ENCODE measurements around the gene XYLT1. TPM values are rescaled to one million over a fixed set of nuclear protein-coding genes. Genes with fewer than 3 reads are reported as not detected.
"Not testable (repeated sequence)": the region's sequence is repeated elsewhere in the genome, so short reads cannot be mapped to it uniquely, and the experiment has no call there.

Gene XYLT1
- total RNA-seq, 1 donor from 2014 or later: 59.1 TPM

GRCh38 chr16:17342031-17342430 is 128.7 kb downstream of the XYLT1 start:
- DNase-seq (ENCODE audit: low spot score): no peak

DNA sequence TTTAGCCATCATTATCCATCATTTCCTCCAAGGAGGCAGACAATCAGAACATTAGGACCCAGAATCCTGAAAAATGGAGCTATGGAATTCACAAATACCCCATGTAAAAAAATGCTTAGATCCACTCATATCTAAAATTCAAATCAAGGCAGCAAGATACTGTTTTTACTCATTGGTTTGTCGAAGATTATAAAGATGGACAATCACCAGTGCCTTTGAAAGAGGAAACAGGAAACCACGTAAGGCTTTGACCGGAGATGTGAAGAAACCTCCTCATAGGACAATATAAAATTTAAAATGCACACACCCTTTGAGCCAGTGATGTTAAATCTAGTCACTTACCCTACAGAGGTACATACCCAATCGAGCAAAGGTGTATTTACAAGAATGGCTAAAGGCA is 130.0 kb downstream of the XYLT1 start:
- DNase-seq (ENCODE audit: low spot score): no peak

GRCh38 chr16:17339764-17340541 is 130.8 kb downstream of the XYLT1 start:
- DNase-seq (ENCODE audit: low spot score): no peak

DNA sequence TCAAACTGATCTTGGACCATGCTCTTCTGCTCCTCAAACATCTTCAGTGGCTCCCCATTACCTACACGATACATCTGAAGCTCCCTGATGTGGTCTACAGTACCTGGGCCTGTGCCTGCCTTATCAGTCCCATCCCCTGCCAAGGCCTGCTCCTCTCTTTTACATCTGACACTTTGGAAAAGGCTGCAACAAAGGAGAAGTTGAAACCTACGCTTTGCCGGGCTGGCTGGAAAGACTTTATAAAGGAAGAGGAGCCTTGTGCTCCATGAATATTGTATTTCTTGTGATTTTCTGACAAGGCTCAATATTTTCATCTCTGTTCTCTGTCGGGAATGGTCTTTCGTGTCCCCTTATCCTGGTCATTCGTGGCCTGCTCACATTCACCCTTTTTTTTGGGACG is 132.5 kb downstream of the XYLT1 start:
- DNase-seq (ENCODE audit: low spot score): no peak

DNA sequence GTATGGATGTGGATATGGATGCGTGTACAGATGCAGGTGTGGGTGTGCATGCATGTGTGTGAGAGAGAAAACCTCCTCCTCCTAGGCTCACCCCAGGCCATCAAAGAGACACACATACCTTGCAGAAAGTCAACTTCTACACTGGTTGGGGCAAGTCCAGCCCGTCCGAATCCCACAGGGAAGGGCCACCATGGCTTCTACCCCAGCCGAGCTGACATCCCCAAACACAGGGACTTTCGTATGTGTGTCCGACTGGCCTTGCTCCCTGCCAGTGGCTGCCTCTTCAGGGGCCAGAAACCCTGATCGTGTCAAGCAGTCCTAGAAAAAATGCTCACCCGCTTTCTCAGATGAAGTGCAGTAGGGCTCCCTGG is 134.2 kb downstream of the XYLT1 start:
- no peak for DNase-seq (ENCODE audit: low spot score)

DNA sequence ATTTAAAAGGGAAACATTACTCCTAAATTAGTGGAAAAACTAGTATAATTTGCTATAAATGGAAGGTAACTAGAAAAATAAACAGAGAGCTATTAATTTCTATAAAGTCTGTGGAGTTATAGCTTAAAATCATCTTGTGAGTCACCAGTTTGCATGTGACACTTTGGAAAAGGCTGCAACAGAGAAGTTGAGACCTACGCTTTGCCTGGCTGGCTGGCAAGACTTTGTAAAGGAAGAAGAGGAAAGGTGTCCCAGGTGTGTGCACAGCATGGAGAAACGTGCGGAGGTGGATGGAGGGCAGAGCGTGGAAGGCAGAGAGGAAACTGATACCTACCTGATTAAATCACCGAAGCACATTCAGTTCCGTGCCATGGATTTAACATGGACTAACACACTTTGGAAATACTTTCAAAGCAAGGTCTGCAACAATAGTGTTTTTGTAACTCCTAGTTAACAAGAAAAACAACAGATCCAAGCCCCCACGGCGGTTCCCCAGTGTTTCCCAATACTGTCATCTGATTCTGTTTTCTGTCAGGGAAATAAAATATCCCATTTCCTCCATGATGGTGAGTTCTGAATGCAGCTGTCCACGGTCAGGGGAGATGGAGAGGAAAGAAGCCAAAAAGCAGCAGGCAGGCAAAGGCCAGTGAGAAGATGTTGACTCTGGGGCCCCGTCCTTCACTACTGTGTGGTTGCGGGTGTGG is 134.8 kb downstream of the XYLT1 start:
- DNase-seq (ENCODE audit: low spot score): no peak

DNA sequence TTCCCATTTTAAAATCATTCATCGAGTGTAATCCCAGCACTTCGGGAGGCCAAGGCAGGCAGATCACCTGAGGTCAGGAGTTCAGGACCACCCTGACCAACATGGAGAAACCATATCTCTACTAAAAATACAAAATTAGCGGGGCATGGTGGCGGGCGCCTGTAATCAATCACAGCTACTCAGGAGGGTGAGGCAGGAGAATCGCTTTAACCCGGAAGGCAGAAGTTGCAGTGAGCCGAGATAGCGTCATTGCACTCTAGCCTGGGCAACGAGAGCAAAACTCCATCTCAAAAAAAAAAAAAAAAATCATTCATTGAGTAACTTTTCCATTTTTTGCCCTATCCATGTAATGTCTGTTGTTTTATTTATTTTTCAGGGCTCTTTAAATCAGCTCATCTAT is 135.4 kb downstream of the XYLT1 start:
- not testable (repeated sequence) for DNase-seq (ENCODE audit: low spot score)

- no peak for DNase-seq (ENCODE audit: low spot score)
These were observed 136.7 kb downstream of the XYLT1 start for GRCh38 chr16:17334096-17334495.

DNA sequence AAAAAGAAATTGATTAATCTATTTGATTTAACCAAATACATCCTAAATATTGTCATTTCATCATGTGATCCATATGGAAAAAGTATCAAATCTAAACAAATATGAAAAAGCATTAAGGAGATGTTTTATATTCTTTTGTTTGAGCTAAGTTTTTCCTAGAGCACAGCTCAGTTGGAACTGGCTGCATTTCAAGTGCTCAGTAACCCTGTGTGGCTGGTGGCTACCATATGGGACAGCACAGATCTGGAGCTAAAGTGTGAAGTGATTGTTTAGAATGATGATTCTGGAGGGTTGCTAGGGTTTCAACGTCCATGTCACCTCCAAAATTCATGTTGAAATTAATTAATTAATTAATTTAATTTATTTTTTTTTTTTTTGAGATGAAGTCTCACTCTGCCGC is 137.5 kb downstream of the XYLT1 start:
- no peak for DNase-seq (ENCODE audit: low spot score)

- no peak for DNase-seq (ENCODE audit: low spot score)
These were observed 138.8 kb downstream of the XYLT1 start for GRCh38 chr16:17331991-17332390.

GRCh38 chr16:17331071-17331607 is 139.6 kb downstream of the XYLT1 start:
- no peak for DNase-seq (ENCODE audit: low spot score)

DNA sequence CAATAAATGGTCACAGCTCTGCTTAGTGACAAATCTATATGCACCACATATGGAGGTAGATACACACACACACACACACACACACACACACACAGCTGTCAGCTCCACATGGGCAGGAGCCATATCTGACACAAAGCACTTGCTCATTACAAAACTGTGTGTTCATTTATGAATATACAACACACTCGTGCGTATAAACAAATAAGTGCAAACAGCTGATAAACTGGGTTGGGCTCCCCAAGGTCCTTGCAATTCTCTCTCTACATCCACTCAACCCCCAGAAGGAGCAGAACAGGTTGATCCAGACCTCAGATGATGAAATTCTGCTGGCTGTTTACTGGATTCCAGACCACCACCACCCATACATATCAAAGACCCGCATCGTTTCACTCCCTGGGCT is 140.7 kb downstream of the XYLT1 start:
- DNase-seq (ENCODE audit: low spot score): no peak

- no peak for DNase-seq (ENCODE audit: low spot score)
These were observed 141.4 kb downstream of the XYLT1 start for GRCh38 chr16:17329391-17329790.

DNA sequence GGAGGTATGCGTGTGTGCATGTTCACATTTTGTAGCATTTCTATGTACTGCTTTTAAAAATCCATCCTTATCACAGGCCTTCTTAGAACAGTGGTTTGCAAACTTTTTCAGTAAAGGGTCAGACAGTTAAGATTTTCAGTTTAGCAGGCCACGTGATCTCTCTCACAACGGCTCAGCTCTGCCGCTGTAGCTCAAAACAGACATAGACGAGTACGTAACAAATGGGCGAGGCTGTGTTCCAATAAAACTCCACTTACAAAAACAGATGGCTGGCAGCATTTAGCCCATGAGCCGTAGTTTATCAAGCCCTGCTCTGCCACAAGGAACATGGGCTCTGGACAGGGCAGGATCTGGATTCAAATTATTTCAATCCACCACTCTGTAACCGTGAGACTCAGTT is 141.8 kb downstream of the XYLT1 start:
- no peak for DNase-seq (ENCODE audit: low spot score)

DNA sequence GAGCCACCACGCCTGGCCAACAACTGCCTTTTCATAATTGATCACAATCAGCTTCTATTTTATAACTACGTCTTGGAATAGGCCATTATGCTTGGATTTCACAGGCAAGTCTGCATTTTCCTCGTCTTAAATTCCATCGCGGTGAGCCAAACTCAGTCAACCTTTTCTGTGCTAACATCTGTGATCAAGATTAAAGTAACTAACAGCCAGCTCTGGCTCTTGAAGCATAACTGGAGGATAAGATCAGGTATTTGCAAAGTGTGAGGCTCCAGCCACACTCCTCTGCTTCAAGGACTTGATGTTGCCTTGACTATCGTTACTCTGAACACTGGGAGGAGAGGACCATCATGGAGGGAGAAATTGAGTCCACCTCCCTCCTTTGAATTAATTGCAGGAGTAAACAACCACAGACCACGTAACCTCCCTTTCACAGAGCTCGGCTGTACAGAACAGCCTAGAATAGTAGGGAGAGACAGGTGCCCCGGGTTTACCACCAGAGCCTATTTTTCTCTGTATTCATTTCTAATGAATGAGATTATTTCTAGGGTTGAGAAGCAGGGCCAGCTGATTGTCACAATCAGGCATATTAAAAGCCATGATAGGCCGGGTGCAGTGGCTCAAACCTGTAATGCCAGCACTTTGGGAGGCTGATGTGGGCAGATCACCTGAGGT is 143.0 kb downstream of the XYLT1 start:
- no peak for DNase-seq (ENCODE audit: low spot score)

- DNase-seq (ENCODE audit: low spot score): no peak
These were observed 145.2 kb downstream of the XYLT1 start for GRCh38 chr16:17325476-17326143.

GRCh38 chr16:17324451-17324850 is 146.3 kb downstream of the XYLT1 start:
- DNase-seq (ENCODE audit: low spot score): no peak

DNA sequence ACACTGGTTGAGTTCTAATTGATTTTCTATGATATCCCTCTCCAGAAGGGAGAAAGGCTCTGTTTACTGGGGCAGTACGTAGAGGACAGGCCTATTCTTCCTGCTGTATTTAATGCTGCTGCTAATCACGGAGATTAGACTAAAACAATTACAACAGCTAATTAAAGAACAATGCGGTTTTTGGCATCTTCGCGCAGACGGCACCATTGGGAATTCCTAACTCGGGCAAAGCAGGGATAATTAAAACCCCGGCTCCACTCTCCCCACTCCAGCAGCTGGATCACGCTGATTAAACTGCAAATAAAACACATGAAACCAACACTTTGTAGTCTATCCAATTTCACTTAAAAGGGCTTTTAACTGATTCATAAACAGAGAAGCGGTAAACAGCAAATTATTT is 147.6 kb downstream of the XYLT1 start:
- no peak for DNase-seq (ENCODE audit: low spot score)

- DNase-seq (ENCODE audit: low spot score): no peak
These were observed 148.9 kb downstream of the XYLT1 start for GRCh38 chr16:17321824-17322223.

GRCh38 chr16:17320009-17320408 is 150.8 kb downstream of the XYLT1 start:
- no peak for DNase-seq (ENCODE audit: low spot score)

DNA sequence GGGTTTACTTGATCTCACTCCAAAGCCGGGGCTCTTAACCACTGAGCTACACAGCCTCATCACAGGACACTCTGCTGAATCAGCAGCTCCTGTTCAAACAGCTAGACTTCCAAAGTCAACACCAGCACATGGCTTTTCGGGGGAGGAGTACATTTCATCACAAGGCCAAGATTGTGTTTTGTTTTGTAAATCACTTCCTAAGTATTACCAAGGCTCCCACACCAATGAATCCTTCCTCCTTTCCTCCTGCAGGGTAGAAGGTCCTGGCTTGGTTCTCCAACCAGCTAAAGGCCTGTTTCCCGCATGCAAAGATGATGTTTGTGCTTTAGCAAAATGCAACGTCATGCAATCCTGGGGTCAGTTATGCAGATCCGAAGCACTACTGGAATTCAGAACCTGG is 152.5 kb downstream of the XYLT1 start:
- no peak for DNase-seq (ENCODE audit: low spot score)

- DNase-seq (ENCODE audit: low spot score): no peak
These were observed 154.8 kb downstream of the XYLT1 start for GRCh38 chr16:17316005-17316404.
